Measurements from ENCODE around the gene SH3GLB2. TPM values are rescaled to one million over a fixed set of nuclear protein-coding genes. Genes with fewer than 3 reads are reported as not detected.
A peak's percentile ranks its signal among the peaks of the same experiment; 100 is the strongest.

The SH3GLB2 gene
- total and polyA plus RNA-seq, 2 of the 8 experiments (the other 6 are each of a cell fraction or from before 2014, with no cell fraction given) = 52.7 to 79.9 TPM

DNA sequence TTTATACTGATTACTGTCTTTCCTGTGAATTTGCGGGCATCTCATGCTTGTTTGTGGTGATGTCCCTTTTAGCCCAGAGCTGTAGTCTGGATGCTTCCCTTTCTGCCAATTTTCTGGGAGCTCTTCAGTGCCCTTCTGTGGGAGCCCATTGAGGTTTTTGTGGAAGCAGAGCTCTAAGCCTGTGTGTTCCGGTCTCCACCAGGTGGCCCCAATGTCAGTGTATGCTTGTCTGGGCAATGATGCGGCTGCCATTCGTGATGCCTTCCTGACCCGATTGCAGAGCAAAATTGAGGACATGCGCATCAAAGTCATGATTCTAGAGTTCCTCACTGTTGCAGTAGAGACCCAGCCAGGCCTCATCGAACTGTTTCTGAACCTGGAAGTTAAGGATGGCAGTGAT is 35.1 kb downstream of the SH3GLB2 start:
- no peak overlapping the region for H3K9ac ChIP-seq (replicated peaks in 1 of 4; ENCODE audit: extremely low read depth in 1 of 4, low read depth in 3 of 4, low read length in 3 of 4)

More for the DNA sequence above, 35.1 kb downstream of the SH3GLB2 start:
- Histone ChIP-seq H2AFZ (ENCODE audit: low read length) (no peak overlapping the region), H3K18ac (ENCODE audit: extremely low read depth, low read length) (no peak overlapping the region), H3K79me2 (ENCODE audit: control insufficient read depth in 1 of 2, insufficient read depth in 2 of 2, low read length in 2 of 2) (no peaks in the 10 kb centered on the region), H2AK5ac (ENCODE audit: low read depth, low read length) (no peak overlapping the region), H3K4me1 (replicated peaks in 1 of 4; ENCODE audit: control insufficient read depth in 3 of 4, insufficient read depth in 4 of 4, low read length in 3 of 4) (no peaks in the 10 kb centered on the region), H2BK120ac (replicated peaks; ENCODE audit: low read depth, low read length) (no peak overlapping the region), H3K9me3 (ENCODE audit: insufficient read depth in 2 of 2, low read depth in 1 of 2, low read length in 1 of 2) (no peaks in the 10 kb centered on the region), H3K23ac (ENCODE audit: insufficient read length) (no peak overlapping the region), H3K4ac (replicated peaks; ENCODE audit: insufficient read length, low read depth, low read length) (no peak overlapping the region), H4K5ac (ENCODE audit: insufficient read length, low read depth, low read length) (no peak overlapping the region), H3K27ac (ENCODE audit: low read depth, low read length) (no peak overlapping the region), H2BK15ac (ENCODE audit: low read length) (no peak overlapping the region), H2BK12ac (ENCODE audit: low read depth, low read length) (no peak overlapping the region), H2BK5ac (ENCODE audit: low read depth, low read length) (no peak overlapping the region), H4K8ac (ENCODE audit: extremely low read depth, insufficient read depth, low read length) (no peak overlapping the region), H3K56ac (replicated peaks; ENCODE audit: insufficient read length, low read depth, low read length) (no peak overlapping the region), H4K91ac (replicated peaks; ENCODE audit: insufficient read length, low read length) (no peak overlapping the region), H4K20me1 (replicated peaks in 1 of 2; ENCODE audit: control insufficient read depth in 1 of 2, insufficient read depth in 2 of 2, low read length in 2 of 2) (peaks cover 0 to 1% of the 10 kb centered on the region in 2 experiments), H3K4me2 (ENCODE audit: insufficient read depth in 1 of 2, low read depth in 2 of 2, low read length in 2 of 2) (no peak overlapping the region), H3K23me2 (ENCODE audit: low read depth, low read length) (no peaks in the 10 kb centered on the region), H3K79me1 (ENCODE audit: low read depth, low read length) (no peaks in the 10 kb centered on the region), H3K14ac (ENCODE audit: insufficient read length) (no peak overlapping the region), H3K27me3 (replicated peaks in 1 of 4; ENCODE audit: control insufficient read depth in 3 of 4, extremely low read depth in 1 of 4, insufficient read depth in 3 of 4, low read length in 3 of 4) (no peaks in the 10 kb centered on the region), H3K36me3 (ENCODE audit: control insufficient read depth in 2 of 4, insufficient read depth in 4 of 4, low read length in 3 of 4) (peaks cover 31 to 74% (median 65%) of the 10 kb centered on the region in 4 experiments), H2BK20ac (ENCODE audit: low read length) (no peak overlapping the region), H3K4me3 (ENCODE audit: extremely low read depth in 1 of 4, insufficient read depth in 2 of 4, low read depth in 3 of 4, low read length in 4 of 4) (no peak overlapping the region)
- POLR2A ChIA-PET (ENCODE audit: partially characterized antibody) = interaction anchor here (1.0 to 2.0 kb wide), 4 partner anchors 8 to 15 kb away, joined by 3 to 5 read pairs (median 4); no protein-coding TSS in a partner anchor
- FAIRE-seq = peak; percentile 55
- CTCF ChIA-PET (ENCODE audit: partially characterized antibody) = interaction anchor here (0.8 to 7.4 kb wide), 12 partner anchors 8 to 367 kb away, joined by 3 to 67 read pairs (median 4); no protein-coding TSS in a partner anchor
- peak in 1 of 2 experiments; percentile 43; a peak in 2 of 4 replicates for TF ChIP-seq RAD21 (IDR thresholded peaks at IDR 0.05 in 1 of 2, conservative IDR thresholded peaks at IDR 0.05 in 1 of 2; ENCODE audit: low read depth in 2 of 2, low read length in 2 of 2)
- no peak for TF ChIP-seq KDM5A (IDR thresholded peaks at IDR 0.05; ENCODE audit: low read length)
- TF ChIP-seq SUZ12 (IDR thresholded peaks at IDR 0.05; ENCODE audit: low read length) = no peak
- TF ChIP-seq, protein P1, sequence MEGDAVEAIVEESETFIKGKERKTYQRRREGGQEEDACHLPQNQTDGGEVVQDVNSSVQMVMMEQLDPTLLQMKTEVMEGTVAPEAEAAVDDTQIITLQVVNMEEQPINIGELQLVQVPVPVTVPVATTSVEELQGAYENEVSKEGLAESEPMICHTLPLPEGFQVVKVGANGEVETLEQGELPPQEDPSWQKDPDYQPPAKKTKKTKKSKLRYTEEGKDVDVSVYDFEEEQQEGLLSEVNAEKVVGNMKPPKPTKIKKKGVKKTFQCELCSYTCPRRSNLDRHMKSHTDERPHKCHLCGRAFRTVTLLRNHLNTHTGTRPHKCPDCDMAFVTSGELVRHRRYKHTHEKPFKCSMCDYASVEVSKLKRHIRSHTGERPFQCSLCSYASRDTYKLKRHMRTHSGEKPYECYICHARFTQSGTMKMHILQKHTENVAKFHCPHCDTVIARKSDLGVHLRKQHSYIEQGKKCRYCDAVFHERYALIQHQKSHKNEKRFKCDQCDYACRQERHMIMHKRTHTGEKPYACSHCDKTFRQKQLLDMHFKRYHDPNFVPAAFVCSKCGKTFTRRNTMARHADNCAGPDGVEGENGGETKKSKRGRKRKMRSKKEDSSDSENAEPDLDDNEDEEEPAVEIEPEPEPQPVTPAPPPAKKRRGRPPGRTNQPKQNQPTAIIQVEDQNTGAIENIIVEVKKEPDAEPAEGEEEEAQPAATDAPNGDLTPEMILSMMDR (IDR thresholded peaks at IDR 0.05; ENCODE audit: control extremely low read depth in 1 of 3, insufficient read depth in 1 of 3, low read depth in 1 of 3, low read length in 3 of 3) = peak; percentile 29 to 50 (median 37); a peak in 2 of 4 replicates
- WGBS, 2 experiments (ENCODE audit: extremely low coverage in 1 of 2, insufficient coverage in 1 of 2, insufficient read length in 1 of 2, insufficient replicate concordance in 2 of 2, low coverage in 1 of 2, low lambda C conversion rate in 2 of 2, missing lambda C conversion rate in 1 of 2) = 94% methylated on average over 7 of the region's 7 CpGs; no CpG with 5 or more reads in 1 of the 2 experiments
- no peak for DNase-seq (ENCODE audit: low read depth in 1 of 2, low spot score in 2 of 2)
